ENCODE results near the gene SMIM35. TPM values are rescaled to one million over a fixed set of nuclear protein-coding genes. Genes with fewer than 3 reads are reported as not detected.

SMIM35 gene
- total RNA-seq = not detected

- no peak for TF ChIP-seq CTCF (IDR thresholded peaks at IDR 0.05; ENCODE audit: low read depth)
These were observed at the start of gene SMIM35 for GRCh38 chr11:118086913-118087768. TSS of gene SMIM35 (minus strand) at chr11:118086963. CDS start at chr11:118086757, 206 bp downstream.

- TF ChIP-seq CTCF (IDR thresholded peaks at IDR 0.05; ENCODE audit: low read depth) = no peak
These were observed 49.6 kb upstream of the SMIM35 start for GRCh38 chr11:118136341-118136740.

GRCh38 chr11:118135796-118136165 lies 49.0 kb upstream of the SMIM35 start:
- TF ChIP-seq CTCF (IDR thresholded peaks at IDR 0.05; ENCODE audit: low read depth) = no peak

GRCh38 chr11:118135051-118135795 lies 48.5 kb upstream of the SMIM35 start:
- TF ChIP-seq CTCF (IDR thresholded peaks at IDR 0.05; ENCODE audit: low read depth) = no peak

- no peak for TF ChIP-seq CTCF (IDR thresholded peaks at IDR 0.05; ENCODE audit: low read depth)
These were observed 47.1 kb upstream of the SMIM35 start for GRCh38 chr11:118133816-118134215.

GRCh38 chr11:118132385-118133151 lies 45.8 kb upstream of the SMIM35 start:
- TF ChIP-seq CTCF (IDR thresholded peaks at IDR 0.05; ENCODE audit: low read depth) = no peak

Measured in subcutaneous adipose tissue (tissue), 4 donors.